ENCODE data around the gene MT1HL1.

Gene MT1HL1

DNA sequence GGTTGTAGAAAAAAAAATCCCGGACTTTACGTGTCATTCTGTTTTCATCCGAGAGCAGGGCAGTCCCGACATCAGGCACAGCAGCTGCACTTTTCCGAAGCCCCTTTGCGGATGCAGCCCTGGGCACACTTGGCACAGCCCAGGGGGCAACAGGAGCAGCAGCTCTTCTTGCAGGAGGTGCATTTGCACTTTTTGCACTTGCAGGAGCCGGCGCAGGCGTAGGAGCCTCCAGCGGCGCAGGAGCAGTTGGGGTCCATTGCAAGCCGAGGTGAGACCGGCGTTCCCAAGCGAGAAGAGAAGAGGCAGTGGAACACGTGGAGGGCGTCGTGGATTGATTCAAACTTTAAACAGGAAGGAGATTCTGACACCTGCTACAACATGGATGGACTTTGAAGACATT lies at the start of gene MT1HL1:
TSS of gene MT1HL1 (minus strand) at position 326 of the 400 bp plus-strand sequence. CDS start at position 257, 69 bp downstream.
- no peak for DNase-seq (ENCODE audit: low read depth)

DNA sequence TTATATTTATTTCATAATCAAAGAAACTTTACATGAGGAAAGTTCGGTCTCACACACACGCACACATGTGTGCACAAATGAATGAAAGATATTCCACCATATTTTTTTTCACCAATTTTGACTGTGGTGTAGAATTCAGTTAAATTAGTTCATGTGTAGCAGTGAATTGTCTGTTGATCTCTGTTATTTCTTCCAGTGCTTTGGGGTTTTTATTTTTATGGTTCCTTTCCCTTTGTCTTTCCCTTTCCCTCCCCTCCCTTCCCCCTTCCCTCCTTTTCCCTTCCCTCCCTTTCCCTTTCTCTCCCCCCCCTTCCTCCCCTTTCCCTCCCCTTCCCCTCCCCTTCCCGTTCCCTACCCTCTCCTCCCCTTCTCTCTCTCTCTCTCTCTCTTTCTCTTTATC lies 46.7 kb upstream of the MT1HL1 start:
- no peak for DNase-seq (ENCODE audit: low read depth)

DNA sequence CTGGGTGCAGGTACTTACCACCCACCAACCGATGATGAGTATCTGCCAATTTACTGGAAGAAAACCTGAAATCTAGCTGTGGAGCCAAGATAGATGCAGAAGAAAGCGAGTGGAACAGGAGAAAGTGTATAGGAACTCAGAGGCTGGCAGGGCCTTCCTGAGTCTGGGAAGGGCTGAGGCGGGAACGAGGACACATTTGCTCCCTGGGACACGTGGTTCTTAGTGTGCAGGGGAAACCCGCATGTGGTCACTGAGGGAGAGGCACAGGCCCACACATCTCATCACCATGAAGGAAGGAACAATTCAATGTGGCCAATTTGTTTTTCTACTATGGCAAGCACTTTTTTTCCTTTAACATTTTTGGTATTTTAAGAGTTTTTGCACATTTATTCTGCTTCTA lies 45.9 kb upstream of the MT1HL1 start:
- DNase-seq (ENCODE audit: low read depth) = no peak

DNA sequence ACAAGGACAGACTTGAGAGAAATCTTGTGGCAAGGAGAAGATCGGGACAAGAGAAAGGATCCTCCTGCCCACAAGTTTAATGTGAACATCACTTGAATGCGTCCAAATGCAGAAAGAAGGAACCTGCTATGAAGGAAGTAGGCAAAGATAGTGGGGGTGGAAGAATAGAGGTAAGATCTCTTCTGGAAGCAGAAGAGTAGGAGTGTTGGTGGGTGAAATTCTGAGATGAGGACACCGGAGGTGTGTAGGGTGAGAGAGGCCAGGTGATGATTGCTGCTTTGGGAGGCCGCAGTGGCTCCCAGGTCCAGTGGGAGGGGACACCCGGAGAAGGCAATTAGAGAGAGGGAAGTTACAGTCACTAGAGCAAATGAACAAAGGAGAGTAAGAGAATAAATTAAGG lies 44.6 kb upstream of the MT1HL1 start:
- no peak for DNase-seq (ENCODE audit: low read depth)

DNA sequence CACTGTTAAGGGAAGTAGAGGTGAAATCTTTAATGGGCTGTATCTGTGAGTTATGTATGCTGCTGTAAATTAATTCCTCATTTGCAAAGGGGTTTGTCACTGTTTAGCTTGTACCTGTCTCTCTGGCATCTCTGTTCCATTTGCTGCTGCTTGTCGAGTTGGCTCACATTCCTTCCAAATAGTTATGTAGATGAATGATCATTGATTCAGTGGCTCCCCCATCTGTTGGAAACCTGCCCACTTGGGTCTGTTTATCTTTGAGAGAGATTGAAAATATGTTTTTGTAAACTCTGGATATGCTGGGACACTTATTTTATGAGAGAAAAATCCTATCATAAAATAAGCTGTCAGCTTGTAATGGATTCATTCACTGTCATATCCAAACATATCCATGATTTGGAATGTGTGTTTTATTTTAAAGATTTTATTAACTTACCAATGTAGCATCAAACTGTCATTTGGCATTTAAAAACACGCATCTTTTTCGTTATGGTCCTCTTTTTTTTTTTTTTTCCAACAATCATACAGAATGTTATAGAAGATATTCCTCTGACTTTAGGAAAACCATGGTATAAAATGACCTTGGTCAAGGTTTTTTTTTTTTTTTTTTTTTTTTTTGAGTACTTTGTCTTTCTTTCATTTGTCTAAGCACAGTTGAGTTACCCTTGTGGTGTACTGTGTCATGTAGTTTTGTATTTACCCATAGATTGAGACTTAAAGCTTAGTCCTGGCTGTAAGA lies 41.2 kb upstream of the MT1HL1 start:
- no peak for DNase-seq (ENCODE audit: low read depth)

DNA sequence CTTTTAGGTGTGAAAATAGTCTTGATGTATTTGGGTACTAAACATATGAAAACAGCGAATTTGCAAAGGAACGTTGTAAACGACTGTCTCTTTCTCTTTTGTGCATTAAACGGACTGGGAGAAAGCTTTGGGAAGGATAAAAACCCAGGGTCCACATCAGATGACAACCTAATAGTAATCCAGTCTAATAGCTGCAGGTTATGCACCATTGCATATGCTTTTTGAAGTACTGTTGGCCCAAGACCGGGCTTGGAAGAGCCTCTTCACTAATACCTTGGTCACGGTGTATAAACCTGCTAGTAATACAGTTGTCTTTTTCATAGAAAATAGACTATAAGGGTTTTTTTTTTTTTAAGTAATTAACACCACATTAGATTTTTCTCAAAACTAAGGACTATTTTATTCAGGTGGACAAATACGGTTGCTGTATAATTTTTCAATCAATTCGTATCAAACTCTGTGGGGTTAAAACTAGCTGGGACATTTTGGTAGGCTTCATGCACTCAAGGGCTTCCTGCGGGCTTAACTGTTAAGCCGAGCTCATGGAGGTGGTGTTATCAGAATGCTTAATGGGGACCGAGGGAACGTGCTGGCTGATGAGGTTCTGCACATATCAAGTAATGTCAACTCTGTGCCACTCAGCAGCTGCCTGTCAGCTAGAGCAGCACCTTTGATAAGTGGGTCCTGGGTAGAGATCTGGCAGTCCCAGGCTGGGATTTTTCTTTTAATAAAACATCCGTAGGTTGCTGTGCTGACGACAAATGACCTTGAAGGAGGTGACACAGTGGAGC lies 39.8 kb upstream of the MT1HL1 start:
- no peak for DNase-seq (ENCODE audit: low read depth)

DNA sequence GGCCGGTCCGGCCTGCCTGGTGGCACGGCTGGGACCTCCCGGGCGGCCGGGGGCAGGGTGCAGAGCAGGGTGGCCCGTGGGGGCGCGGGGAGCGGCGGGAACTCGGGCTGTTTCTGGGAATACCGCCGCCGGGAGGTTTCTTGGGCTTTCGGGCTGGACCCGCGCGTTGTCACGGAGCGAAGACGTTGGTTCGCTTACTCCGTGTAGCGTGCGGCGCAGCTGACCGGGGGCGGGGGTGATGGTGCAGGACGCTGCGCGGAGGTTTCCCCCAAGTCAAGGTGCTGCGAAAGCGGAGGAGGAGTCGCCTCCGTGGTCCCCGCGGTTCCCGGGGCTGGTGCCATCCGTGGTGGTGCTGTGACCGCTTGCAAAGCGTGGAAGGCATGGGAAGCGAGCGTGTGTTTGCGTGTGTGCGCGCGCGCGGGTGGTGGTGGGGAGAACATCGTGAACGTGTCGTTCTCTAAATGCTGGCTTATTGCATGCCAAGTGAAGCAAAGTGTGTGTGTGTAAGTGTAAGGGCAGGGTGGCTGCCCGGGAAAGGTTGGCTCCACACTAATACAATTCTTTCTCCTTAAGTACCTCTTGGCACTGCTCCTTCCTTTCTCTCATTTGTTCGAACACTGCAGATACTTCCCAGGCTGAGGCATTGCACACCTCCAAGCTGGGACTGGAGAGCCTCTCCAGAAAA lies 38.8 kb upstream of the MT1HL1 start:
- DNase-seq (ENCODE audit: low read depth) = no peak

DNA sequence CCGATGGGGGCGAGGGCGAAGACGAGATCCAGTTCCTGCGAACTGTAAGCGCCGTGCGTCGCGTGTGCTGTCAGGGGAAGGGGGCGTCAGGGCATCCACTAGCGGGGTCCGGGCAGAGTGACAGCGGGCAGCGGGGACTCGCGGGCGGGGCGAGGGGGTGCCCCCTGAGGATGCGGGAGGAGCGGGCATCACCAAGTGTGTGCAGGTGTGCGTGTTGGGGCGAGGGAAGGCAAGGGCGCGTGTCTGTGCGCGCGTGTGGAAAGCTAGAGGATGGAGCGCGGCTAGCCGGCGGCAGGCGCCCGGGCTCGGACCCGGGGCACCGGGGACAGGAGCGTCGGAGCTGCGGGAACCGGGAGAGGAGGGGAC lies 38.3 kb upstream of the MT1HL1 start:
- no peak for DNase-seq (ENCODE audit: low read depth)

DNA sequence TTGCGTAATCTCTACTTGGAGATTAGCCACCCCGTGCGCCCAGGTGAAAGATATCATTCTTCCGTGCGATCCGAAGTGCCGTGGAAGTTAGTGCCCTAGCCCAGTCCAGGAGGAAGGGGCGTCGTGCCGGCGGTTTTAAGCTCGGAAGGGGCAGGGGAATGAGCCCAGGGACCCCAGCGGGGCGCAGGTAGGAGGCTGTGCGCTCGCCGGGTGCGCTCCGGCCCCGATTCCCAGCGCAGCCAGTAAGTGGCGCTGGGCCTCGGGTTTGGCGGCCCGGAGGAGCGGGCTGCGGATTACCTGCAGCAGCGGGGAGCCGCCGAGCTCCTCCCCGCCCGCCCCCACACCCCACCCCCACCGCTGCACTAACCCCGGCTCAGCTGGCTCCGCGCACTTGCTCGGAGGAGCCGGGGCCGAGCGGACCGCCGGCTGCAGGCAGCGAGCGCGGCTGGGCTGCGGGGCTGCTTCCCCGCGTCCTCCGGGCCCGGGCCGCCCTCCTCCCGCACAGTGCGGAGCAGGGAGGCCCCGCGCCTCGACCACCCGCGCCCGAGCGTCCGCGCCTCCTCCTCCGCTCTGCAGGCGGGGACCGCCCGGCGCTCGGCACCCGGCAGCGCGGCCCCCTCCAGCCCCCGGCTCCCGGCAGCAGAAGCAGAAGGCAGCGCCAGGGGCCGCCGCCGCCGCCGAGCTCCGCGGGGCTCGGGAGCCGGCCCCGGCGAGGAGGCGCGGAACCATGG lies 37.7 kb upstream of the MT1HL1 start, which contains the start of gene RYR2:
TSS of gene RYR2 (plus strand) at position 390 of the 731 bp plus-strand sequence. CDS start at position 728, 338 bp downstream.
- no peak for DNase-seq (ENCODE audit: low read depth)

DNA sequence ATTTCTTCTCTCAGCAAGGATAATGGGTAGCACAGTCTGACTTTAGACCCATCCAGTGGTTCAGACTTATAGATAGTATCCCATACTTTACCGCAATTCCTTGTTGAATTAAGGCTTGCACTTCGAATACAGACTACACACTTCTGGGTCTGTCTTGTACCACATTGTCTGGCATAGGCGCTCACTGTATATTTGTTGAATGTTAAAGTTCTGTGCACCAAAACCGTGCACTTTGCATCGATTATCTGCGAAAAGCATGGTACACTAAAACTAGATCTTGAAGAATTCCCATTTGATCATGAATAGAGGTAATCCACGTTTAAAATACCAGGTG lies 37.2 kb upstream of the MT1HL1 start:
- DNase-seq (ENCODE audit: low read depth) = no peak

DNA sequence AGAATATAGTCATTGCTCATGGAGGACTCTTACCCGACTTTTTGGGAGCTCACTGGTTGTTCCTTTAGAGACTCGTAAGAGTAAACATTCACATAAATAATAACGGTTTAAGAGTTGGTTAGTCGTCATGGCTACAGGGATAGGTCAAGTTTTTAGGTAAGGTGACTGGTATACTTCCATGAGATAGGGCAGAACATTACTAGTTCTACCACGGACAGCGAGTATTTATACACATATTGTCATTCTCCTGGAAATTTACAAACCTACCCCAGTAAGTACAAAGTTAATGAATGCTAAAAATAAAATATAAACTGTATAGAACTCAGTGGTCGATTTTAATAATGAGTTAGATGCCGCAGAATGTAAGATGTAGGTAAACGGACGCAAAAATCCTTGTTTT lies 36.6 kb upstream of the MT1HL1 start:
- DNase-seq (ENCODE audit: low read depth) = no peak

DNA sequence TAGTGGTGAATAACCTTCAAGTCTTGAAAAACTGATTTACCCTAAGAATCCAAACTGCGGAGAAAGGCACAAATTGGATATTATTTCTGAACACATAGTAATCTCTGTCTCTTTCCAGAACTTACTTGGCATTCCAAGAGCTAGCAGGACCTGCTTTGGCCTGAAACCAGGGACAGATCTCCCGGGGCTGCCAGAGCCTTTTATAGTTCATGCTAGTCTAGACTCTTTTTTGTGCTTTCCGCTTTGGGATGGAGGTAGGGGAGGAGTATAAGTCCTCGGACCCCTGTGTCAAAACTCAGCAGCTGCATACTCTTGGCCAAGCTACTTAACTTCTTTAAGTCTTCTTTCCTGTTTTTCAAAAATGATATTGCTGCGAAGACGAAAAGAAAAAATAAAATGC lies 34.0 kb upstream of the MT1HL1 start:
- DNase-seq (ENCODE audit: low read depth) = no peak

DNA sequence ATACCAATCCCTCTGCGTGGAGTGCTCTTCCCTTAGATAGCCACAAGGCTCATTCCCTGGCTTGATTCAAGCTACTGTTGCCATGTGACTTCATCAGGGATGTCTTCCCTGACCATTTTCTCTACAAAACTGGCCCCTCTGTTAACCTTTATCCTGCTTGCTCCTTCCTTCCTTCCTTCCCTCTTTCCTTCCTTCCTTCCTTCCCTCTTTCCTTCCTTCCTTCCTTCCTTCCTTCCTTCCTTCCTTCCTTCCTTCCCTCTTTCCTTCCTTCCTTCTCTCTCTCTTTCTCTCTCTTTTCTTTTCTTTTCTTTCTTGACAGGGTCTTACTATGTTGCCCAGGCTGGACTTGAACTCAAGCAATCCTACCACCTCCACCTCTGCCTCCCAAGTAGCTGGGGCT lies 31.5 kb upstream of the MT1HL1 start:
- DNase-seq (ENCODE audit: low read depth) = no peak

DNA sequence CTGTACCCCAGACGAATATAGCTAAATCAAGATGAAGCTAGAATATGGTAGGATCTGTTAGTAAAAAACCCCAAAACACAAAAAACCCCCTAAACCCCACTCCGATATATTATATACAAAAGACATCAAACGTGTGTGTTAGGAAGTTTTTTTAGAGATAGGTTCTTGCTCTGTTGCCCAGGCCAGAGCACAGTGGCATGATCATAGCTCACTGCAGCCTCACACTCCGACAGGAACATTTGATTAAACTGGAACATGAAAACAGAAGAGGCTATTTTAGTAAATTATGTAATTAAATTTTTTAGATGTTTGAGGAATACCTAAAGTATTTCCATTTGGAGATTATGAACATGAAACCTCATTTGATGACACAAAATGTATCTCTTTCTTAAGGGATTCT lies 29.6 kb upstream of the MT1HL1 start:
- no peak for DNase-seq (ENCODE audit: low read depth)

DNA sequence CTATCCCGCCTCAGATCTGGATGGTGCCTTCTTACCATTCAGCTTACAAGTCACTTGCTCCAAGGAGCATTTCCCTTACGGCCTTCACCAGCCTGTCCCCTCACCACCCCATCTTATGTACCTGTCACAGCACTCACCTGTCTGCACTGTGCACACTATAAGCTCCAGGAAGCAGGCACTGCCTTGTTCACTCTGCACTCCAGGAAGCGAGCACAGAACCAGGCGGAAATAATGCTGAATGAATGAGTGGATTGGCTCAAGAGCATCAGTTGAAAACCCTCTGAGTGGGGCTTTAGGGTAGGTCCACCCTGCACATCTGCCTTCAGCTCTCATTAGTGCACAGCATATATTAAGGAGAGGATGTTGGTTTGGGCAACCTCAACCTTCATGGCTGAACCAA lies 28.8 kb upstream of the MT1HL1 start:
- DNase-seq (ENCODE audit: low read depth) = no peak

DNA sequence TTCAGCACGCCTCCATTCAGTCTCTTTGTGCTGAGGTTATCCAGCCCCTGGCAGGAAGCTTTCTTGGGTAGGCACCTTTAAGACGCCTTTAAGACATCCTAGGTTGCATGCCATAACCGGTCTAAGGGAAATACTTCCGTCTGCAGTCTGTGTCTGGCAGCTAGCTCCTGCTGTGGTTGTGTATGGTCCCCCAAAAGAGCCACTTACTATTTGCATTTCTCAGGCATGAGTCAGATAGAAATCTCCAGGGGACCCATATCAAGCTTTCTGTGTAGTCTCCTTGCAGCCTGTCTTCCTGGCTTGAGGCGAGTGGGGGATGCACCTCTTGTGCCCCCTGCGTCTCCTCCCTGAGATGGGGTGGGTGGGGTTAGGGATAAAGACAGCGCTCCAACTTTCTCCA lies 27.8 kb upstream of the MT1HL1 start:
- peak; percentile 6 for DNase-seq (ENCODE audit: low read depth)

DNA sequence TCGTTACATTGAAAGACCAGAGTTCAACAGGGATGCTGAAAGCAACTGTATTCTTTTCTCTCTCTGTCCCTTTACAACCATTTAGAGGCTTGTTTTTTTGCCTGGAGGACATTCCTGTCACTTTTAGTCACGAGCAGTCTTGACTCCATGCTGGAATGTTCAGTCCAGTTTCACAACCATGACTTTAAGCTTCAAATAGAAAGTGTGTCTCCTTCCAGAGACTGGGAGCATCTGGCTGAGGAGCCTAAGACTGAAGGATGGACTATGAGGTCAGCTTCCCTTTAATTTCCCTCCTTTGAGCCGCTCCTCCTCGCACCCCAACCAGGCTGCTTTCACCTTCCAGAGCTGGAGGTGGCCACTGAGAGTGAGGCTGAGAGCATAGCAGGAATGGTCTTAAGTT lies 27.2 kb upstream of the MT1HL1 start:
- DNase-seq (ENCODE audit: low read depth) = no peak

DNA sequence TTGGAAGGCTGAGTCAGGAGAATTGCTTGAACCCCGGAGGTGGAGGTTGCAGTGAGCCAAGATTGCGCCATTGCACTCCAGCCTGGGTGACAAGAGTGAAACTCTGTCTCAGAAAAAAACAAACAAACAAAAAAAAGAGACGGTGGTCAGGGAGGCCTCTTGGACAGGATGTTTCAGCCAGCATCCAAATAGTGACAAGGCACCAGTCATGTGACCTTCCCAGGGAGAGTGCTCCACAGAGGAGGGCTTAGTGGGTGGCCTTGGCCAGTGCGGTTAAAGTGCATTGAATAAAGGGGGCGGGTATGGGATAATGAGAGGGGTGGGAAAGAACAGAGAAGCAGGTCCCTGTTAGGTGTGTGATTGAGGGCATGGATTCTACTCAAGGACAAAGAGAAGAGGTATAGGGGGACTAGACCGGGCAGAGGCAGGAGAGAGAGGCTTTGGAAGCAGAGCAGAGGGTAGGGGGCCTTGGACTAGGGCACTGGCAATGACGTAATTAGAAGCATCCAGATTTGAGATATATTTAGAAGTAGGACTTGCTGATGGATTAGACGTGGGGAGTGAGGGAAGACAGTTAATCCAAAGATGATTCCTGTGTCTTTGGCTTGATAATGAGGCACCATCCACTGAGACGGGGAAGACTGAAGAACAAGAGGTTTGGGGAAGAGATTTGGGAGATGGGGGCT lies 25.8 kb upstream of the MT1HL1 start:
- no peak for DNase-seq (ENCODE audit: low read depth)

DNA sequence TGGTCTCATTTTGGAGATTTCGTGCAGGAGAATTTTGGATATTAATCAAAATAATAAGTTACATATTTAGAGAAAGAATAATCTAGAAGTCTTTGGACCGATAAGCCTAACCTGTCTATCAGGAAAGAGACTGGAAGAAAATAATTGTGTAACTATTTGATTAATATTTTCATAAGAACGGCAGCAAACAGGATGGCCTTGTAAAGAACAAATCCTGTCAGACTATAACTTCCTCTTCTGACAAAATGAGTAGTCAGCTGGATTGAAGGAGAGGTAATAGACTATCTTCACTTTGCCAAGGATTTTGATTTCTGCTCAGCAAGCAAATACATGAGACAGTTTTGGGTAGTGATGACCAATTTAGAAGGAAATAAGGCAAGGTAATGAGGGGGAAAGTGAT lies 25.0 kb upstream of the MT1HL1 start:
- no peak for DNase-seq (ENCODE audit: low read depth)

DNA sequence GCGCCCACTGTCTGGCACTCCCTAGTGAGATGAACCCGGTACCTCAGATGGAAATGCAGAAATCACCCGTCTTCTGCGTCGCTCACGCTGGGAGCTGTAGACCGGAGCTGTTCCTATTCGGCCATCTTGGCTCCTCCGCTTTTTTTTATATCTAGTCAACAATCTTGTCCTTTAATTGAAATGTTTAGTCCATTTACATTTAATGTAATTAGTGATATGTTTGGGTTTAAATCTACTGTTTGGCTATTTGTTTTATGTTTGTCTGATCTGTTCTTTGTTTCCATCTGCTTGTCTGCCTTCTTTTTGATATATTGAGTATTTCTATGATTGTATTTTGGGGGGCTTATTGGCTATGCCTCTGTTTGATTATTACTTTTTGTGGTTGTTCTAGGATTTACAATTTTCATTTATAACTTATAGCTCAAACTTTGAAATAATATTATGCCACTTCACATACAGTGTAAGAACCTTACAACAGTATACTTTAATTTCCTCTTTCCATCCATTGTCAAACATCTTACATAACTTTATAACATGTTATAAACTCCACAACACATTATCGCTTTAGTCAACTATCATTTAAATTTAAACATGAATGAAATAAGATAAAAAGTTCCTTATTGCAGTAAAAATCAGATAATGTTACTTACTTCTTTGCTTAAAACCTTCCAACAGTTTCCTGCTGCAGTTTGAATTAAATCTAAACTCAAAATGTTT lies 21.3 kb upstream of the MT1HL1 start:
- no peak for DNase-seq (ENCODE audit: low read depth)

DNA sequence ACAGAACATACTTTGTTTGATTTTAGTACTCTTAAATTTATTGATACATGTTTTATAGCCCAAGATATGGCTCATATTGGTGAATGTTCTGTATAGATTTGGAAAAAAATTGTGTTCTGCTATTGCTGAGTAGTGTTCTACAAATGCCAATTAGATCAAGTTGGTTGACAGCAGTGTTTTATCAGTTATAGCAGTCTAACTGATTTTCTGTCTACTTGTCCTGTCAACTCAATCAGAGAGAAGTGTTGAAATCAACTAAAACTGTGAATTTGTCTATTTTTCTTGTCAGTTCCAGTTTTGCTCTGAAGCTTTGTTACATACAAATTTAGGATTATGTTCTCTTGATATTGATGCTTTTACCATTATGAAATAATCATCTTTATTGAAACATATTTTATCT lies 14.7 kb upstream of the MT1HL1 start:
- no peak for DNase-seq (ENCODE audit: low read depth)
